Liver (tissue), 3 donors: ENCODE data around the gene SPAG16.

ENCODE experiments used
- EGR1 ChIP-seq, 2 donors: IDR thresholded peaks; 2 replicates each; pipeline ENCODE4 v1.6.1; 2016 to 2018; ENCODE audit warnings: antibody characterized with exemption in 2 of 2, low read depth in 2 of 2
- FOXA1 ChIP-seq: IDR thresholded peaks from 2 replicates; pipeline ENCODE4 v1.6.1; 2016; ENCODE audit warnings: antibody characterized with exemption
- GABPA ChIP-seq, 2 donors: IDR thresholded peaks in 1 of 2; conservative IDR thresholded peaks in 1 of 2; 2 replicates each; pipeline ENCODE4 v1.6.1; 2016; ENCODE audit warnings: antibody characterized with exemption in 2 of 2, mild to moderate bottlenecking in 1 of 2, moderate library complexity in 1 of 2
- HNF4G ChIP-seq: IDR thresholded peaks from 2 replicates; pipeline ENCODE4 v1.6.1; 2016; ENCODE audit warnings: antibody characterized with exemption
- JUND ChIP-seq, 2 donors: IDR thresholded peaks; 2 replicates each; pipeline ENCODE4 v1.6.1; 2016; ENCODE audit warnings: antibody characterized with exemption in 2 of 2
- RAD21 ChIP-seq, 2 donors: IDR thresholded peaks; 2 replicates each; pipeline ENCODE4 v1.6.1; 2016; ENCODE audit warnings: antibody characterized with exemption in 2 of 2, mild to moderate bottlenecking in 2 of 2
- REST ChIP-seq: IDR thresholded peaks from 2 replicates; pipeline ENCODE4 v1.6.1; 2016; ENCODE audit warnings: antibody characterized with exemption, mild to moderate bottlenecking
- YY1 ChIP-seq: IDR thresholded peaks from 2 replicates; pipeline ENCODE4 v1.6.1; 2016; ENCODE audit warnings: antibody characterized with exemption, mild to moderate bottlenecking
- TF ChIP-seq, protein P1 (sequence below): fragments of 150-350 bp; IDR thresholded peaks from 2 replicates; pipeline ENCODE4 v1.5.1; 2017; ENCODE audit warnings: improper control_type of control experiment, low read depth, low read length; ENCODE audit not compliant: missing input control
- TF ChIP-seq, protein P2 (sequence below): IDR thresholded peaks from 2 replicates; pipeline ENCODE4 v1.6.1; 2016; ENCODE audit warnings: antibody characterized with exemption
- donor health status: healthy.
- donor health status: healthy.

DNA sequence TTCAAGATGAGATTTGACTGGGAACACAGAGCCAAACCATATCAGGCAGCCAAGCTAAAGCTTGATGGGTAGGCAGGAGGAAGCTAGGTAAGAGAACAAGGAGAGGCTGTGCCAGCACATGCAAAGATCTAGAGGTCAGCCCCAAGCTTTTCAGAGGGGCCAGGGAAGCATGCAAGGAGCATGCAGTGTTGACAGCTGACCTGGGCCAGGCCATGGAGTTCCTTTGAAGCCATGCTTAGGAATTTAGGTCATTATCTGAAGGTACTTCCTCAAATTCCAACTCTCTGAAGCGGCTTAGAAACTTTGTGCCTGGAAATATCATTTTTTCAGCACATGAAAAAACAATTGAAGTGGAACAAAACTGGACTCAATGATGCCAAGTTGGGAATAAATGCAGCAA, 130.8 kb downstream of the SPAG16 start:
- TF ChIP-seq, protein P1, sequence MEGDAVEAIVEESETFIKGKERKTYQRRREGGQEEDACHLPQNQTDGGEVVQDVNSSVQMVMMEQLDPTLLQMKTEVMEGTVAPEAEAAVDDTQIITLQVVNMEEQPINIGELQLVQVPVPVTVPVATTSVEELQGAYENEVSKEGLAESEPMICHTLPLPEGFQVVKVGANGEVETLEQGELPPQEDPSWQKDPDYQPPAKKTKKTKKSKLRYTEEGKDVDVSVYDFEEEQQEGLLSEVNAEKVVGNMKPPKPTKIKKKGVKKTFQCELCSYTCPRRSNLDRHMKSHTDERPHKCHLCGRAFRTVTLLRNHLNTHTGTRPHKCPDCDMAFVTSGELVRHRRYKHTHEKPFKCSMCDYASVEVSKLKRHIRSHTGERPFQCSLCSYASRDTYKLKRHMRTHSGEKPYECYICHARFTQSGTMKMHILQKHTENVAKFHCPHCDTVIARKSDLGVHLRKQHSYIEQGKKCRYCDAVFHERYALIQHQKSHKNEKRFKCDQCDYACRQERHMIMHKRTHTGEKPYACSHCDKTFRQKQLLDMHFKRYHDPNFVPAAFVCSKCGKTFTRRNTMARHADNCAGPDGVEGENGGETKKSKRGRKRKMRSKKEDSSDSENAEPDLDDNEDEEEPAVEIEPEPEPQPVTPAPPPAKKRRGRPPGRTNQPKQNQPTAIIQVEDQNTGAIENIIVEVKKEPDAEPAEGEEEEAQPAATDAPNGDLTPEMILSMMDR: no peak
- TF ChIP-seq JUND (IDR thresholded peaks at IDR 0.05): no peak
- no peak for TF ChIP-seq YY1
- no peak for TF ChIP-seq EGR1 (IDR thresholded peaks at IDR 0.05; ENCODE audit: low read depth in 2 of 2)
- no peak for TF ChIP-seq RAD21 (IDR thresholded peaks at IDR 0.05)
- TF ChIP-seq GABPA (IDR thresholded peaks at IDR 0.05 in 1 of 2, conservative IDR thresholded peaks at IDR 0.05 in 1 of 2): no peak
- TF ChIP-seq HNF4G: no peak
- TF ChIP-seq, protein P2, sequence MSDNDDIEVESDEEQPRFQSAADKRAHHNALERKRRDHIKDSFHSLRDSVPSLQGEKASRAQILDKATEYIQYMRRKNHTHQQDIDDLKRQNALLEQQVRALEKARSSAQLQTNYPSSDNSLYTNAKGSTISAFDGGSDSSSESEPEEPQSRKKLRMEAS: no peak
- no peak for TF ChIP-seq REST
- no peak for TF ChIP-seq FOXA1
